Stimulated activated effector memory CD8-positive, alpha-beta T cell treated with anti-CD3 and anti-CD28 coated beads, Interleukin-12 subunit alpha, Interleukin-12 subunit beta, amount 100 ng/mL, for 72 hours (primary cell): ENCODE measurements around the gene GABPB1.

Experiments used
- ATAC-seq: fragments of 150-1000 bp; cut with Tn5 transposase; 2 replicates; pipeline ENCODE4 v1.10.0; 2021
- DNase-seq, 2 donors: peaks; one replicate each; pipeline ENCODE4 v3.0.0; 2021 to 2022; ENCODE audit warnings: low spot score in 2 of 2
- H3K27ac Mint-ChIP-seq: one replicate; pipeline ENCODE4 v1.8.0; 2022; ENCODE audit warnings: mild to moderate bottlenecking, mixed read lengths
- H3K36me3 Mint-ChIP-seq: one replicate; pipeline ENCODE4 v1.8.0; 2022; ENCODE audit warnings: mild to moderate bottlenecking, mixed read lengths
- H3K4me1 Mint-ChIP-seq: one replicate; pipeline ENCODE4 v1.8.0; 2022; ENCODE audit warnings: mixed read lengths
- H3K4me3 Mint-ChIP-seq: one replicate; pipeline ENCODE4 v1.8.0; 2022; ENCODE audit warnings: mild to moderate bottlenecking, mixed read lengths
- H3K9me3 Mint-ChIP-seq: one replicate; pipeline ENCODE4 v1.8.0; 2022; ENCODE audit warnings: mixed read lengths

The GABPB1 gene

DNA sequence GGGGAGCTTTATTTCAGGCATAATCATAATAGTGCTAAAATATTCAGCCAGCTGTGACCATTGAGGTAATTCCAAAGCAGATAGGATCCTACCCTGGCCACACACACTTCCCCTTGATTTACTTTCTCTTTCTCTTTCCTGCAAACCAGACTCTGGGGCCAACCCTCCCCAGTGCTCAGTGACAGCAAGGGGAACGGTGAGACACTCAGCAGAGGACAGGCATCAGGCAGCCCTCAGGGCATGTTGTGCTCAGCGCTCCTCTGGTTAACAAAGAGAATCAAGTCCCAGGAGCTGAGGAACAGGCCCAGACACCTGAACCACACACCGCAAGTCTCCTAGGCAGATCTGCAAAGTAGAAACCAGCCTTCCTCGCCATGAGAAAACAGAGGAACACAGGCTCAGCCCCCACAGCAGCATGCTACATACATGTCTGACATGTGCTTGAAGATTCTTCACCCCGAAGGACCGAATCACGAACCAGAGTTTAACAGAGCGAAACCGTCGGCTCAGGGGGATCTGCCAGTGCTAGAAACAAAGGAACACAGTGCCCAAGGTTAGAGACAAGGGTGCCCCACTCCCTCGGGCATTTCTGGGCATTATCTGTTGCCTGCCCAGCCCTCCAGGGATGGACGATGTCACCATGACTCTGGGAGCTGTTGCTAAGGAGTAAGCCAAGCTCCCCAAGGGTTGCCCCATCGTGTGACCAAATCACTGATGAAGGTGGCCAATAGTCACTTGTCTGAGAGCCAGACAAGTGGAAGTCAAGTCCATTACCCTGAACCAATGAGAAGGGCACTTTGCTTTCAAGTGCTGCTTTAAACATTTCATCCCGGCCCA is 107.0 kb downstream of the GABPB1 start:
- peak overlapping the region; percentile 68 for H3K4me3 Mint-ChIP-seq
- H3K9me3 Mint-ChIP-seq: no peaks in the 10 kb centered on the region
- no peaks in the 10 kb centered on the region for H3K36me3 Mint-ChIP-seq
- ATAC-seq (peak; percentile 96), DNase-seq (peak; percentile 30 to 76)
- peaks cover 44% of the 10 kb centered on the region for H3K4me1 Mint-ChIP-seq
- peak overlapping the region; percentile 91 for H3K27ac Mint-ChIP-seq

DNA sequence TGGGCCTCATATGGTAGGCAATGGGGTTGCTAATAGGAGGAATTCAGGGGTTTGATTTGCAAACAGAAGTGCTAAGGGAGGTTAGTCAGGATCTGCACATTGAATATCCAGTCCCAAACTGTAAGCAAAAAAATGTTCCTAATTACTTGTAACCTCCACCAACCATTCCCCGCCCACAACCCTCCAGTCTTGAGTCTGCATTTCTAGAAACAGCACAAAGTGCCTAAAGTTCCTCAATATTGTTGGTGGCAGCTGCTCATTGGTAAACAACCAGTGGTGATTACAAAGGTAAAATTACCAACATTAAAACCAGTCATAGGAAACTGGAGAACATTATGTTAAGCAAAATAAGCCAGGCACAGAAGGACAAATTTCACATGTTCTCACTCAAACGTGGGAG is 108.4 kb downstream of the GABPB1 start:
- Mint-ChIP-seq H3K4me3 (no peak overlapping the region), H3K27ac (no peak overlapping the region), H3K36me3 (no peaks in the 10 kb centered on the region), H3K4me1 (peaks cover 51% of the 10 kb centered on the region), H3K9me3 (no peaks in the 10 kb centered on the region)
- no peak for ATAC-seq
- no peak for DNase-seq

DNA sequence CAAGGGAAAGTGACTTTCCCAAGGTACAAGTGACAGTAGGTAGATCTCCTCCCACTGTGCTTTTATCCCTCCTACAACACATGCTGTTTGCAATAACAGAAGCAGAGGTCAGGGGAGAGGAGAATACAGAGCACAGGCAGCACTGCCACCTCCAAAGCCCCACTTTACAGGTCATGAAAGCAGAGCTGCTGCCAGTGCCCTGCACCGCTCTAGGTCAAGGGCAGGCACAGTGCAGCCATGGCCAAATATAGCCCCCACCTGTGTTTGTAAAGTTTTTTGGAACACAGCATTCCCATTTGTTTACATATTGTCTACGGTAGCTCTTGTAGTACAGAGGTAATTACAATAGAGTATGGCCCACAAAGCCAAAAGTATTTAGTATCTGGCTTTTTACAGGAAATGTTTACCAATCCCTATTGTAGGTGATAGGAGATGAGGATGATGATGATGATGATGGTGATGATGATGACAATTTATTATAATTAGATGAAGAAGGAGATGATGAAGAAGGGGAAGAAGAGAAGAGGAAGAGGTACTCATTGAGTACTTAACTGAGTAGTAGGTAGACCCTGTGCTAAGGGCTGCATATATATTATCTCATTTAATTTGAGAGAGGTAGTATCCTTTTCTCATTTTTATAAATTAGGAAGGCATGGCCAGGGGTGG is 109.9 kb downstream of the GABPB1 start:
- no peaks in the 10 kb centered on the region for H3K36me3 Mint-ChIP-seq
- H3K4me1 Mint-ChIP-seq: peaks cover 56% of the 10 kb centered on the region
- H3K9me3 Mint-ChIP-seq: no peaks in the 10 kb centered on the region
- DNase-seq: no peak
- H3K27ac Mint-ChIP-seq: no peak overlapping the region
- H3K4me3 Mint-ChIP-seq: no peak overlapping the region
- no peak for ATAC-seq

DNA sequence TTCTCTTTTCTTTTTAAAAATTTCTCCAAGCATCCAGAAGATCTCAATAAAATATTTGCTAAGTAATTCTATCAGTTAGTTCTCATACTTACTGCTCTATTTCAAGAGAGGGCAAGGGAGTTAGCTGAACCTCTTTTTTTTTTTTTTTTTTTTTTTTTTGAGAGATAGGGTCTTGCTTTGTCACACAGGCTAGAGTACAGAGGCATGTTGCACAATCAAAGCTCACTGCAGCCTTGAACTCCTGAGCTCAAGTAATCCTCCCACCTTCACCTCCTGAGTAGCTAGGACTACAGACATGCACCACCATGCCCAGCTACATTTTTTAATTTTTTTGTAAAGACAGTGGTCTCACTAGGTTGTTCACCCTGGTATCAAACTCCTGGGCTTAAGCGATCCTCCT is 110.8 kb downstream of the GABPB1 start:
- H3K36me3 Mint-ChIP-seq: no peaks in the 10 kb centered on the region
- no peaks in the 10 kb centered on the region for H3K9me3 Mint-ChIP-seq
- peaks cover 46% of the 10 kb centered on the region for H3K4me1 Mint-ChIP-seq
- H3K27ac Mint-ChIP-seq: no peak overlapping the region
- H3K4me3 Mint-ChIP-seq: no peak overlapping the region
- ATAC-seq: no peak
- no peak for DNase-seq

DNA sequence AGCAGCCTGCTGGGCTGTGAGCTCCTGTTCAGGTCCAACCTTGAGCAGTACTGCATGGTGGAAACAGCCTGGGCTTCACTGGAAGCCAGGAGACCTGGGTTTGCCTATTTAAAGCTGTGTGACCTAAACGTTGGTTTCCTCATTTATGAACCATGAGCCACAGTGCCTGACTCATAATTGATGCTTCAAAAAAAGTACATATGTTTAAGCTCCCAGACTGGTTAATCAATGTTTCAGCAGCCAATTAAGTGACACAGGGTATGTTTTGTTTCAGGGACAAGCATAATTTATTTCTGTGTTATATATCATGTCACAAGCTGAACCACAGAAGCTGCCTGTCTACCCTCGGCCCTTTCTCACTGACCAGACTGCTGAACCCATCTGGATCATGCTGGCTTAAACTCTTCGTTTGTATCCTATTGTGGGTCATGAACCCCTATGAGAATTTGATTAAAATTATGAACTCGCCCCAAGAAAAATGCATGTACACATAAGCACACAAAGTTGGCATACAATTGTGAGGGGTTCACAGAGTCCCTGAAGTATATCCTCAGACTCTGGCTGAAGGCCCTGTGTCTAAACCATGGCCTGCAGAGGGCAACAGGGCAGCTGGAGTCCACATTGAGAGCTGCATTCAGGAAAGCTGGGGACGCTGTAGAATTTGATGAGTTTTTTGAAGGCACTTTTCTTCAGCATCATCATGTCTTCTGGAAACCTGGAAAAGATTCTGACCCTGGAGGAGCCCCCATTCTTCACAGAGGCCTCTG is 113.1 kb downstream of the GABPB1 start:
- H3K4me1 Mint-ChIP-seq: peaks cover 24% of the 10 kb centered on the region
- ATAC-seq: peak; percentile 89
- H3K9me3 Mint-ChIP-seq: no peaks in the 10 kb centered on the region
- H3K4me3 Mint-ChIP-seq: no peak overlapping the region
- no peaks in the 10 kb centered on the region for H3K36me3 Mint-ChIP-seq
- peak overlapping the region; percentile 0 for H3K27ac Mint-ChIP-seq
- DNase-seq: no peak

DNA sequence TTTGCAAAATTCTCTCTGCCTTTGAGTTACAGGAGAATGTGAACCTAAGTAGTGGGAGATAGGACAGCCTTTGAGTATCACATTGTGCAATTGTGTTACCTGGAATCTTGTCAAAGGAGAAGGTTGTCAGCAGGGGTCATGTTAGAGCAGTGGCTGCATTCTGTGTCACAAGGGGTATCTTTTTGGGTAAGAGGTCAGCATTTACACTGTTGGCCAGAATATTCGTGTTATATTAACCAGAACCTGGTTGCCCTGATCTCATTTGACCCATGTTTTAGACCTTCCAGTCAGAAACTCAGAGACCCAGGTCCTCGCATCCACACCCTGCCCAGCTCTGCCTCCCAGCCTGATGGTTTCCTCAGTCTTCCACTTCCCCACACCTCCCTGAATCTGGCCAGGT is 116.7 kb downstream of the GABPB1 start:
- peaks cover 27% of the 10 kb centered on the region for H3K36me3 Mint-ChIP-seq
- H3K4me3 Mint-ChIP-seq: no peak overlapping the region
- peaks cover 15% of the 10 kb centered on the region for H3K4me1 Mint-ChIP-seq
- no peak for ATAC-seq
- H3K27ac Mint-ChIP-seq: no peak overlapping the region
- DNase-seq: no peak
- no peaks in the 10 kb centered on the region for H3K9me3 Mint-ChIP-seq

DNA sequence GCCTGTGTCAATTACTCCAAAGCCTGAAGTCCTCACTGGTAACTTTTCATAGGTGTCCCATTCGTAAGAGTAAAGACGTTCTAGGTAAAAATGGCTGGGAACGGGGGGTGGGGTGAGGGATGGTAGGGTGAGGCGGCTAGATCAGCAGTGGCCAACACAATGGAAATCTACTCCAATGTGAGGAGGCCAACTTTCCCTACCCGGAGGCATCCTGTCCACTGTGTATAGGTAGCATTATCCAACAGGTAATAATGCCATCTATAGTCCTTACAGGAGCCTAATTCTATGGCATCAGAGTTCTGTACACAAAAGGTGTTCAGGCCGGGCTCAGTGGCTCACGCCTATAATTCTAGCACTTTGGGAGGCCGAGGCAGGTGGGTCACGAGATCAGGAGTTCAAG is 118.6 kb downstream of the GABPB1 start:
- no peaks in the 10 kb centered on the region for H3K9me3 Mint-ChIP-seq
- no peak for DNase-seq
- H3K36me3 Mint-ChIP-seq: peaks cover 27% of the 10 kb centered on the region
- no peak for ATAC-seq
- H3K4me3 Mint-ChIP-seq: no peak overlapping the region
- H3K4me1 Mint-ChIP-seq: peaks cover 6% of the 10 kb centered on the region
- no peak overlapping the region for H3K27ac Mint-ChIP-seq

DNA sequence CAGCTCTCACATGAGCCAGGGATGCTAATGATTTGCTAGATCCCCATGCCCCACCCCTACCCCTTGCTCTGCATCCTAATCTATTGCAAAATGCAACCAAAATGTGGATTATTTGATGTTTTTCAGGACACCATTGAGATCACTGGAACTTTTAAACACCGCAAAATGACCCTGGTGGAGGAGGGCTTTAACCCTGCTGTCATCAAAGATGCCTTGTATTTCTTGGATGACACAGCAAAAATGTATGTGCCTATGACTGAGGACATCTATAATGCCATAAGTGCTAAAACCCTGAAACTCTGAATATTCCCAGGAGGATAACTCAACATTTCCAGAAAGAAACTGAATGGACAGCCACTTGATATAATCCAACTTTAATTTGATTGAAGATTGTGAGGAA is 119.2 kb downstream of the GABPB1 start:
- H3K27ac Mint-ChIP-seq: no peak overlapping the region
- H3K9me3 Mint-ChIP-seq: no peaks in the 10 kb centered on the region
- H3K4me3 Mint-ChIP-seq: no peak overlapping the region
- no peaks in the 10 kb centered on the region for H3K4me1 Mint-ChIP-seq
- ATAC-seq: no peak
- DNase-seq: no peak
- peaks cover 33% of the 10 kb centered on the region for H3K36me3 Mint-ChIP-seq

DNA sequence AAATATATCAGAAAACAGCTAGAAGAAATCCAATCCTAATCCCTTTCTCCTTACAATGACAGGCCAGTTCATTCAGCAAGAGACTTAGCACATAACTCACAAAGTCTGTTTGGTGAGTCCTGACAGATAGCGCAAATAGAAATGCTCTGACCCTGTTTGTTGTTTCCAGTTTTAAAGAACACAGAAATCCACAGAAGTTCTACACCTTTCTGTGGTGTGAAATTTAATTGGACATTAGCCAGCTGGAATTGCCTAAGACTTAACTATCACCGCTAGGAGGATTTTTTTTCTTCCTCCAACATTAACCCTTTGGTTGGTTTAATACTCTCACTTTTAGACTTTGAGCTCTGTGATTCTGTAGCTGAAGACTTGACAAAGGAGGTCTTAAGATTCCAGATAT is 120.2 kb downstream of the GABPB1 start:
- ATAC-seq (no peak), DNase-seq (no peak)
- Mint-ChIP-seq H3K27ac (no peak overlapping the region), H3K36me3 (peaks cover 43% of the 10 kb centered on the region), H3K4me1 (no peaks in the 10 kb centered on the region), H3K9me3 (no peaks in the 10 kb centered on the region), H3K4me3 (no peak overlapping the region)

DNA sequence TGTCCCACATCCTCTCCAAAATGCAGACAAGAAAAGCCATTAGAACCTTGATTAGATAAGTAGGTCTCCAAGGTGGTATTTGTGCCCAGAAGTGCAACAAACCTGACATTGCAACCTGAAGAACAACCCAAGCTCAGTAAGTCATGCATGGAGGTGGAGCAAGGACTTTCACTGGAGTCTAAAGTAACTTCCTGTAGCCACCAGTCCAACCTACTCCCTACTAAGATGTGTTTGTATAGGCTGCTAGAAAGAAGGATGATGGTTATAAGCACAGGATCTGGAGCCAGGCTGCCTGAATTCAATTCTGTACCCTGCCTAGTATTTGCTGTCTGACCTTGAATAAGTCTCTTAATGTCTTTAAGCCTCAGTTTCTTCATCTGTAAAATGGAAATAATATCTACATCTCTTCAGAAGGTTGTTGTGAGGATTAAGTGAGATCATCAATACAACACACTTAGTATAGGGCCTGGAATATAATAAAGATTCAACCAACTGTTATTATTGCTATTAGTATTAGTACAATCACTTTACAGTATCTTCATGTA is 121.7 kb downstream of the GABPB1 start:
- Mint-ChIP-seq H3K9me3 (no peaks in the 10 kb centered on the region), H3K4me1 (no peaks in the 10 kb centered on the region), H3K36me3 (peaks cover 58% of the 10 kb centered on the region), H3K4me3 (no peak overlapping the region), H3K27ac (no peak overlapping the region)
- ATAC-seq: no peak
- DNase-seq: peak in 1 of 2 donors; percentile 35

DNA sequence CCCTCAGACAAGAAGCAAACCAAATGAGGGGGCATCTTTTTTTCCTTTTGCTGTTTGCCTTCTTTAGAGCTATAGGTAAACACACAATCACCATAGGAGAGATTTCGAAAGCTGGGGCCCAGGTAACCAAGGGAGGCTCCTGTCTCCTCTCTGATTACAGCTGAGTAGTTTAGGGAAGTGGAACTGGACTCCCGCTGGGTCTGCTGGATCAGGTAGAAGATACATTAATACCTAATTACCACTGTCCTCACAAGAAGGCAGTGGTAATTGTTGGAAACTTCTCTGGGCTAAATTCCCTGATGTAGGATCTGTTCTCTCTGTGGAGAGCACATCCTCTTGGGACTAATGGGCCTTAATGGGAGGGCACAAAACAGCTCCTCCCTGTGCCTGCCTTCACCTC is 122.2 kb downstream of the GABPB1 start:
- Mint-ChIP-seq H3K4me3 (no peak overlapping the region), H3K36me3 (peaks cover 63% of the 10 kb centered on the region), H3K9me3 (no peaks in the 10 kb centered on the region), H3K4me1 (no peaks in the 10 kb centered on the region), H3K27ac (no peak overlapping the region)
- ATAC-seq: no peak
- no peak for DNase-seq

DNA sequence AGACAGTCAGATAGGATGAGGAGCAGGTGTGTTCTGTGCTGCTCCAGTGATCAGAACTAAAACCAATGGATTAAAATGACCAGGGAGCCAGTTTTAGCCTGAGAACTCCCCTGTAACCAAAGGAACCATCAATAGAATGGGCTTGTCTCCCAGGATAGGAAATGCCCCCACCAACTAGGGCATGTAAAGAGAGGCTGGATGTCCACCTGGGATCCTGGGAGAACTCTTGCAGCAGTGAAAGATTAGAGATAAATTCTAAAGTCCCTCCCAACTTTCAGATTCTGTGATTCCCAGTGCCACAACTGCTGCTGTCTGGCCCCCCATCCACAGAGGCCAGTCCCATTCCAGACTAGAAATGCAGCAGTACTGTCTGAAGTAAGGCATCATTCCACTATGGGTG is 123.2 kb downstream of the GABPB1 start:
- H3K4me3 Mint-ChIP-seq: no peak overlapping the region

DNA sequence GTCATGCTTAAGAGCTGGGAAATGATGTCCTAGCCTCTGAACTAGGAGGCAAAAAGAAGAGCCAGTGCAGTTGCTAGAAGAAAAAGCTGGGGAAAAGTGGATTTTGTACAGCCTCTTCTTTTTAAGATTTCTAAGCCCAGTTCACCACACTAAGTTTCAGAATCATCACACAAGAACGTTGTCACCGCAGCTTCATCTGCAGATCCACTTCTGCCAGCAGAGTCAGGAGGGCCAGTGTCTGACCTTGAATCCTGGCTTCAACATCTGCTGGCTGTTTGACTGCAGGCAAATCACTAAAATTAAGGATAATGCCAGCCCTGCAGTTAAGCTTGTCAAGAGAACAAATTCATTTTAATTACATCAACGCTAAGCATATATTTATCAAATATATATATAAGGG is 125.7 kb downstream of the GABPB1 start:
- no peak overlapping the region for H3K4me3 Mint-ChIP-seq
- peaks cover 77% of the 10 kb centered on the region for H3K36me3 Mint-ChIP-seq
- no peaks in the 10 kb centered on the region for H3K9me3 Mint-ChIP-seq
- no peak for ATAC-seq
- no peak overlapping the region for H3K27ac Mint-ChIP-seq
- no peak for DNase-seq
- no peaks in the 10 kb centered on the region for H3K4me1 Mint-ChIP-seq

More for the DNA sequence above, 123.2 kb downstream of the GABPB1 start:
- H3K27ac Mint-ChIP-seq: no peak overlapping the region
- no peak for DNase-seq
- no peaks in the 10 kb centered on the region for H3K9me3 Mint-ChIP-seq
- no peak for ATAC-seq
- H3K4me1 Mint-ChIP-seq: no peaks in the 10 kb centered on the region
- H3K36me3 Mint-ChIP-seq: peaks cover 73% of the 10 kb centered on the region

DNA sequence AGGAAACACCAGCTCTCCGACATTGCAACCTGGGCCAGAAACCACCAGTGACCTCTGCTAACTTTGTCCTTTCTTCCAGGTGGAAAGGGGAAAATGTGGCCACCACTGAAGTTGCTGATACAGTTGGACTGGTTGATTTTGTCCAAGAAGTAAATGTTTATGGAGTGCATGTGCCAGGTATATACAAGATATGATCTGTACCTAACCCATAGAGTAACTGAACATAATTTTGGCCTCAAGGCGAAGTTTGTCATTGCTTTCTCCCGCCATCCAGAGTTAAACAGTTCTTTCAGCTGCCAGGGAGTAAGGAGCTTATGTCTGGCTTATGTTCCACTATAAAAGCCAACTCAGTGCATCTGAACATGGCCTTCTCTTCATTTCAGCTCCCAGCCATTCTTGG is 126.1 kb downstream of the GABPB1 start:
- ATAC-seq: no peak
- Mint-ChIP-seq H3K9me3 (no peaks in the 10 kb centered on the region), H3K4me3 (no peak overlapping the region), H3K27ac (no peak overlapping the region), H3K4me1 (no peaks in the 10 kb centered on the region), H3K36me3 (peaks cover 75% of the 10 kb centered on the region)
- DNase-seq: no peak

DNA sequence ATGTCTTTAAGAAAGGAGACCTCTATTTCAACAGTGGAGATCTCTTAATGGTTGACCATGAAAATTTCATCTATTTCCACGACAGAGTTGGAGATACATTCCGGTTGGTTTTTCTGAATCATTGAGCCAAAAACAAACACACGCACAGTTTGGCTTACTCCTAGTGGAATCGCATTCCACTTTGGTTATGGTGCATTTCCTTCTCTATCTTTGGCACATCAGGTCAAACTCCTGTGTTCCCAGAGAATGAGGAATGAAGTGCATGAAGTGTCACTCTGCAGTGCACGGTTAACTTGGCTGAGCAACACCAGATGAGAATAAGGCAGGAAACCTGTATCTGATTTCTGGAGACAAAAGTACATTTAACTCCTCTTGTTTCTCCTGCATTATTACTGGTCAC is 127.9 kb downstream of the GABPB1 start:
- H3K36me3 Mint-ChIP-seq: peaks cover 85% of the 10 kb centered on the region
- no peaks in the 10 kb centered on the region for H3K4me1 Mint-ChIP-seq
- no peak overlapping the region for H3K27ac Mint-ChIP-seq
- no peak for ATAC-seq
- H3K4me3 Mint-ChIP-seq: no peak overlapping the region
- no peak for DNase-seq
- H3K9me3 Mint-ChIP-seq: no peaks in the 10 kb centered on the region
